ENCODE measurements around the gene IL17REL. TPM values are rescaled to one million over a fixed set of nuclear protein-coding genes. Genes with fewer than 3 reads are reported as not detected.
"Not testable (repeated sequence)": the region's sequence is repeated elsewhere in the genome, so short reads cannot be mapped to it uniquely, and the experiment has no call there.

Gene IL17REL
- total RNA-seq, 1 donor from 2014 or later: 0.17 TPM

- DNase-seq: no peak
Measured at GRCh38 chr22:50001388-50002231, 11.0 kb downstream of the IL17REL start.

GRCh38 chr22:50000587-50001387, 11.8 kb downstream of the IL17REL start:
- no peak for DNase-seq

GRCh38 chr22:49999946-50000586, 12.5 kb downstream of the IL17REL start:
- DNase-seq: no peak

GRCh38 chr22:49999063-49999945, 13.3 kb downstream of the IL17REL start:
- DNase-seq: peak; percentile 40

- DNase-seq: no peak
Measured at GRCh38 chr22:49998718-49999062, 13.9 kb downstream of the IL17REL start.

GRCh38 chr22:49997932-49998717, 14.4 kb downstream of the IL17REL start:
- no peak for DNase-seq

GRCh38 chr22:49997251-49997599, 15.3 kb downstream of the IL17REL start:
- no peak for DNase-seq

- no peak for DNase-seq
Measured at GRCh38 chr22:49996518-49997250, 15.9 kb downstream of the IL17REL start.

GRCh38 chr22:49996119-49996517, 16.4 kb downstream of the IL17REL start:
- DNase-seq: no peak

- DNase-seq: no peak
Measured at GRCh38 chr22:49995361-49996118, 17.0 kb downstream of the IL17REL start.

GRCh38 chr22:49995041-49995360, 17.6 kb downstream of the IL17REL start:
- no peak for DNase-seq

GRCh38 chr22:49994361-49995040, 18.1 kb downstream of the IL17REL start:
- no peak for DNase-seq

- DNase-seq: no peak
Measured at GRCh38 chr22:49993649-49994360, 18.8 kb downstream of the IL17REL start.

GRCh38 chr22:49992921-49993648, 19.5 kb downstream of the IL17REL start:
- DNase-seq: peak; percentile 79

- DNase-seq: no peak
Measured at GRCh38 chr22:49991907-49992533, 20.5 kb downstream of the IL17REL start.

GRCh38 chr22:49991167-49991566, 21.4 kb downstream of the IL17REL start:
- no peak for DNase-seq

- not testable (repeated sequence) for DNase-seq
Measured at GRCh38 chr22:49989826-49990225, 22.7 kb downstream of the IL17REL start.

GRCh38 chr22:49986325-49986724, 26.2 kb downstream of the IL17REL start:
- no peak for DNase-seq
